ENCODE results near the gene F11R.

Gene F11R

GRCh38 chr1:161061419-161061818, 40.5 kb upstream of the F11R start:
- POLR2A ChIA-PET (ENCODE audit: low non-redundant PET), result no interaction called here
- CTCF ChIA-PET, result interaction anchor here (1.3 kb wide), 1 partner anchor 37 kb away, joined by 3 read pairs; the partner anchor contains the start of gene KLHDC9
- no peak for DNase-seq (ENCODE audit: low spot score)

GRCh38 chr1:161059293-161059692, 38.3 kb upstream of the F11R start:
- no peak for DNase-seq (ENCODE audit: low spot score)
- TF ChIP-seq CTCF (conservative IDR thresholded peaks at IDR 0.05; ENCODE audit: low read depth), result no peak
- POLR2A ChIA-PET (ENCODE audit: low non-redundant PET), result no interaction called here
- CTCF ChIA-PET, result no interaction called here
- H3K27ac ChIP-seq, result no peak overlapping the region

More at GRCh38 chr1:161061419-161061818, 40.5 kb upstream of the F11R start:
- TF ChIP-seq CTCF (conservative IDR thresholded peaks at IDR 0.05; ENCODE audit: low read depth), result no peak
- no peak overlapping the region for H3K27ac ChIP-seq

- ChIA-PET POLR2A (ENCODE audit: low non-redundant PET) (no interaction called here), CTCF (no interaction called here)
- no peak for DNase-seq (ENCODE audit: low spot score)
- no peak for TF ChIP-seq CTCF (conservative IDR thresholded peaks at IDR 0.05; ENCODE audit: low read depth)
- no peak overlapping the region for H3K27ac ChIP-seq
Measured at GRCh38 chr1:161054805-161055204, 33.9 kb upstream of the F11R start.

DNA sequence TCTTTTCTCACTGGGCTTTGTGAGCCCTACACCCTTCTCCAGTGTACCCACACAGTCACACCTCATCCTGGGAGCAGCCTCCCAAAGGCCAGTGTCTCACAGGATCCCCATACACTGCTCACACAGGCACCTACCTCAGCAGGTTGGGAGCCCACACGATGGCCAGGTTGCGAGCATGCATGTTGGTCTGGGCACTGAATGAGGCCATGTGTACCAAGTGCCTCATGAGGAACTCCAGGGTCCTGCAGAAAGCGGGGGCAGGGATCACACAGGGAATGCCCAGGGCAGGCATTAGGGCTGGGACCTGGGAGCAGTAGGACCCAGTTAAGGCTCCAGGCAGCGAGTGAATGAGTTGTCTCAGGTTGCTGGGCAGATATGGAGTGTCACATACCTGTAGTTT, 33.3 kb upstream of the F11R start:
- ChIA-PET POLR2A (ENCODE audit: low non-redundant PET) (no interaction called here), CTCF (no interaction called here)
- TF ChIP-seq CTCF (conservative IDR thresholded peaks at IDR 0.05; ENCODE audit: low read depth), result no peak

GRCh38 chr1:161052899-161053298, 31.9 kb upstream of the F11R start:
- H3K27ac ChIP-seq, result no peak overlapping the region
- no peak for TF ChIP-seq CTCF (conservative IDR thresholded peaks at IDR 0.05; ENCODE audit: low read depth)
- ChIA-PET POLR2A (ENCODE audit: low non-redundant PET) (no interaction called here), CTCF (interaction anchor here (0.6 kb wide), 1 partner anchor 42 kb away, joined by 3 read pairs; no protein-coding TSS in a partner anchor)
- no peak for DNase-seq (ENCODE audit: low spot score)

More for the DNA sequence above, 33.3 kb upstream of the F11R start:
- no peak for DNase-seq (ENCODE audit: low spot score)
- H3K27ac ChIP-seq, result no peak overlapping the region

GRCh38 chr1:161051219-161051618, 30.3 kb upstream of the F11R start:
- POLR2A ChIA-PET (ENCODE audit: low non-redundant PET), result no interaction called here

More at GRCh38 chr1:161051219-161051618, 30.3 kb upstream of the F11R start:
- no peak for TF ChIP-seq CTCF (conservative IDR thresholded peaks at IDR 0.05; ENCODE audit: low read depth)
- no peak overlapping the region for H3K27ac ChIP-seq
- CTCF ChIA-PET, result interaction anchor here (0.6 kb wide), 2 partner anchors 169 to 951 kb away, joined by 3 to 4 read pairs; no protein-coding TSS in a partner anchor
- DNase-seq (ENCODE audit: low spot score), result no peak
